HL-60 (cell line): Measurements from ENCODE around the gene ANP32B.

Experiments
- CTCF ChIP-seq: IDR thresholded peaks from one replicate; pipeline ENCODE4 v1.5.1; 2011; ENCODE audit warnings: low read length, control low read depth, inconsistent platforms; ENCODE audit not compliant: insufficient read depth
- GABPA ChIP-seq: IDR thresholded peaks from 2 replicates; pipeline ENCODE4 v1.6.1; 2012; ENCODE audit warnings: low read depth
- REST ChIP-seq: IDR thresholded peaks from 2 replicates; pipeline ENCODE4 v1.6.1; 2012; ENCODE audit warnings: low read depth; ENCODE audit not compliant: insufficient replicate concordance

DNA sequence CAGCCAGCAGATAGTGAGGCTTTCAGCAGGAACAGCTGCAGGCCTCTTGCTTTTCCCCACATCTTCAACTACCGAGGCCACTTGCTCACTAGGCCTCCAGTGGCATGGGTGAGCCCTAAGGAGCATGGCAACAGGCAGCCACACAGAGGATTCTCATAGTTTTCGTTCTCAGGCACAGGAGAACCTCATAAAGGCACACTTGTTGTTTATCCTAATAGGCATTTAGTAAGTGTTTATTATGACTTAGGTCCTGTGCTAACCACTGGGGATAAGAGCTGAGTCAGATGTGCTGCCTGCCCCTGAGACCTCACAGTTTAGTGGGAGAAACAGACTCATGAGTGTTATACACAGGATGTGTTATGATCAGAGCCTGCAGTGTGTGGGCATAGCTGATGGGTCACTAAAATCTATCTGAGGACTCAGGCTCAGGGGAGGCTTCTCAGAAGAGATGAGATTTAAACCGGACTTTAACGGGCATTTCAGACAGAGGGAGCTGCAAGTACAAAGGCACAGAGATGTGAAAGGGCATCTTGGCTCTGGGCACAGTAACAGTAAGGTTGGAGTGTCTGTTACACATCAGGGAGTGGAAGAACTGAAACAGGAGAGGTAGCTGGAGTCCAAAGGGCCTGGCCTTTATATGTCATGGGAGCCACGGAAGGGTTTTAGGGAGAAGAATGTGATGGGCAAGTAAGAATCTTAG is 24.2 kb upstream of the ANP32B start:
- TF ChIP-seq CTCF (no peak), REST (no peak), GABPA (no peak)
